ENCODE measurements around the gene SMYD3.

Gene SMYD3

DNA sequence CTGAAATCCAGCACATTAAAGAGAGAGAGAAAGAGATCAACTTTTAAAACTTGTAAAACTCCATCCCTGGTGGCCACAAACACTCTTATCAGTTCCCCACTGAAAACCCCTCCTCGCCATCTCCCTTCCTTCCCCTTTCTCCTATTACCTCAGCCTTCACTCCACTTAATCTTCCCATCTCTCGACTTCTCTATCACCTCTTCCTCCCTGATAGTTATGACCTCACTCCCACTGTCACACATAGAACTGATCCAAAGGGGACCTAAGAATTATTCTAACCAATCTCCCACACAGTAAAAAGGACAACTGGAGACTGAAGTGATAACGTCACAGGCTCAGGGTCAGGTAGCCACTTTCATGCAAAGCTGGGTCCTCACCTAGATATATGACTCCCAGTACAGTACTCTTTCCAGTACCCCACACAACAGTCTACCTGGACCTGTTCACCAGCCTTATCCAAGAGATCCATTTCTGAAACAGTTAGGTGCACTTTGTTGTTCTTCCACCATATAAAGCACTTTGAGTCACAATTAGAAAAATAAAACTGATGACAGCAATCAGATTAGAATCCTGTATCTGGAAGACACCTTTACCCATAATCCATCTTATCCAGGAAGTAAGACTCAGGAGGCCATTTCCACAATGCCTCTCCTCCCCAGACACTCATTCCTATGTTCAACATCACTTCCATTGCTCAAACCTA is 324.8 kb downstream of the SMYD3 start:
- in situ Hi-C loops (cut with MboI; ENCODE audit: low sequenced_read_pairs), result no loop called here

GRCh38 chr1:246181241-246181640 is 325.8 kb downstream of the SMYD3 start:
- in situ Hi-C loops (cut with MboI; ENCODE audit: low sequenced_read_pairs), result no loop called here

- in situ Hi-C loops (cut with MboI; ENCODE audit: low sequenced_read_pairs), result no loop called here
These were observed 327.7 kb downstream of the SMYD3 start for GRCh38 chr1:246179401-246179800.

DNA sequence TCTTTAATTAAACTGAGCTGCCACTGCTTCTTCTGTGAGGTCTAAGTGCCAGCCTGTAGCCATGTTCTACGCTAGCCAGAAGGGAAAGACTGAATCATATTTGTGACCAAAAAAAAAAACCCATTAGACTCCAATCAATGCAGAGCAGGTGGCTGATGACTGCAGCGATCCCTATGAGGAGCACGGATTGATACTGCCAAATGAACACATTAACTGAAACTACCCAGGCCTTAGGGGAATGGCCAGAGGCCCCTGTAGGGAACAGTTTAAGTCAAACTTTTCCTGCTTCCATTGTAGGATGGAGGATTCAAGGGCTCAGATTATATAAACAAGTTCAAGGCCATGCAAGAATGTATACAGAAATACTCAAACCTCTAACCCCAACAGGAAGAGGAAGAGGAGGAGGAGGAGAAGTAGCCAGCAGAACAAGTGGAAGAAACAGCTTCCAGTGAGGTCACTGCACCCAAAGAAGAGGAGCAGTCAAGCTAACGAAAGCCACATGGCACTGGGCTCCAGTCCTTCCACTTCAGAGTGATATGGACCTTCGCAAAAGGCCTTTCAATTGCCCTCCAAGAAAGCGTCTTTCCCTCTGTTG is 328.3 kb downstream of the SMYD3 start:
- in situ Hi-C loops (cut with MboI; ENCODE audit: low sequenced_read_pairs), result no loop called here

GRCh38 chr1:246176126-246177024 is 330.7 kb downstream of the SMYD3 start:
- in situ Hi-C loops (cut with MboI; ENCODE audit: low sequenced_read_pairs), result no loop called here

DNA sequence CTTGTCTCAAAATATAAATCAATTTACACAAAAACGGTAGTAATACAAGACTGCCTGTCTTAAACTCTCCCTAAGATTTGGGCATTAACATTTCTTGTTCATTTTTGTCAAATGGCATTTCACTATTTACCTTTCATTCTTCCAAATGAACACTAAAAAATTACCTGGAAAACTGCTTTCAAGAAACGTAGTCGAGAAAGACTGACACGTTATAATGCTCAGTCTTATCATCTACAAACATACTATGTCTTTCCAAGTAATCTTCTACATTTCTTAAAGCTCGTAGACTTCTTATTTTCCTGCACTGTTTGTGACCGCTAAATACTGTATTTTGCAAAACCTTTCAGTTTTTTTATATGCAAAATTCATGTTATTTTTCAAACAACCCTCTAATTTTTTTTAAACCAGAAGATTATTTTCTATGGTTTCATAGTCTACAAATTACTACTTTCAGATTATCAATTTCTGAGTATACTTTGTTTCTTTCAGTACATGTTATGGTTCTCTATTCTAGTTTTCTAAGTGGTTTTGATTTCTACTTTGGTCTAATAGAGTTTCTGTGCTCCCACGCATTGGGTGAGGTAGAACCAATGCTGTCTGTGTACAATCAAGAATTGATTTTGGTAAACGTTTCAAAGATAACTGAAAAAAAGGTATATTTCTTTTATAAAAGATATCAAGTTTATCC is 336.4 kb downstream of the SMYD3 start:
- in situ Hi-C loops (cut with MboI; ENCODE audit: low sequenced_read_pairs), result no loop called here

DNA sequence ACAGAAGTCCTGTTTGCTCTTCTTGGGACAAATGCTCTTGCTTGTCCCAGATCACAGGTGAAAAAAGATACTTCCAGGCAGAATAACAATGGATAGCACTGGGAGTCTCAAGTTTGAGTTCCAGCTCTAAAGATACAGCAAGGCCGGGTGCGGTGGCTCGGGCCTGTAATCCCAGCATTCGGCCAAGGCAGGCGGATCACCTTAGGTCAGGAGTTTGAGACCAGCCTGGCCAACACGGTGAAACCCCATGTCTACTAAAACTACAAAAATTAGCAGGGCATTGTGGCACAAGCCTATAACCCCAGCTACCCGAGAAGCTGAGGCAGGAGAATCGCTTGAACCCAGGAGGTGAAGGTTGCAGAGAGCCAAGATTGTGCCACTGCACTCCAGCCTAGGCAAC is 337.6 kb downstream of the SMYD3 start:
- in situ Hi-C loops (cut with MboI; ENCODE audit: low sequenced_read_pairs), result no loop called here

DNA sequence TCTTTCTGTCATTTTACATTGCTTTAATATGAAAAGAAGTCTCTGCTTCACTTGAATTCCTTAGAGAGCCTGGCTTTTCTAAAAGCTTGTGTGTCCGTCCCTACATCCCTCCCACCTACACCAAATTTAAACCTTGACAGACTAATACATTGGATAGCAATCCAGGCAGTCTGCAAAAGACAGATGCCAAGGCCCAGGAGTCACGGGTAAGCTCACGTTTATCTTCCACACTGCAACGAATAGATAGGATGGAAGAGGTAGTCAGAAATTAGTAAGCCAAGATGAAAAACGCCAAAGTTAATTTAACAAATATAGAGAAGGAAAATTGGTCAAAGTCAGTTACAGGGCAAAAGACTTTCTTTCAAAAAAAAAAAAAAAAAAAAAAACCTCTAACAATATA is 338.1 kb downstream of the SMYD3 start:
- in situ Hi-C loops (cut with MboI; ENCODE audit: low sequenced_read_pairs), result no loop called here

DNA sequence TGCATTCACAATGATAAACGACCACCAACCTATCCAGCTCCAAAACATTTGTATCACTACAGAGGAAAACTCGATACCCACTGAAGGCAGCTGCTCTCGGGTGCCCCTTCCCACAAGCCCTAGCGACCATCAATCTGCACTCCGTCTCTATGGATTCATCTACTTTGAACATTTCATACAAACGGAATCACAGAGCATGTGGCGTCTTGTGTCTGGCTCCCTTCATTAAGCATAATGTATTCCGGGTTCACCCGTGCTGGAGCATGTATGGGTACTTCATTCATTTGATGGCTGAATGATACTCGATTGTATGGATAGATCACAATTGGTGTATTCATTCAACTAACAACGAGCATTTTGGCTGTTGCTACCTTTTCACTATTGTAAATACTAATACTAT is 340.2 kb downstream of the SMYD3 start:
- in situ Hi-C loops (cut with MboI; ENCODE audit: low sequenced_read_pairs), result no loop called here

DNA sequence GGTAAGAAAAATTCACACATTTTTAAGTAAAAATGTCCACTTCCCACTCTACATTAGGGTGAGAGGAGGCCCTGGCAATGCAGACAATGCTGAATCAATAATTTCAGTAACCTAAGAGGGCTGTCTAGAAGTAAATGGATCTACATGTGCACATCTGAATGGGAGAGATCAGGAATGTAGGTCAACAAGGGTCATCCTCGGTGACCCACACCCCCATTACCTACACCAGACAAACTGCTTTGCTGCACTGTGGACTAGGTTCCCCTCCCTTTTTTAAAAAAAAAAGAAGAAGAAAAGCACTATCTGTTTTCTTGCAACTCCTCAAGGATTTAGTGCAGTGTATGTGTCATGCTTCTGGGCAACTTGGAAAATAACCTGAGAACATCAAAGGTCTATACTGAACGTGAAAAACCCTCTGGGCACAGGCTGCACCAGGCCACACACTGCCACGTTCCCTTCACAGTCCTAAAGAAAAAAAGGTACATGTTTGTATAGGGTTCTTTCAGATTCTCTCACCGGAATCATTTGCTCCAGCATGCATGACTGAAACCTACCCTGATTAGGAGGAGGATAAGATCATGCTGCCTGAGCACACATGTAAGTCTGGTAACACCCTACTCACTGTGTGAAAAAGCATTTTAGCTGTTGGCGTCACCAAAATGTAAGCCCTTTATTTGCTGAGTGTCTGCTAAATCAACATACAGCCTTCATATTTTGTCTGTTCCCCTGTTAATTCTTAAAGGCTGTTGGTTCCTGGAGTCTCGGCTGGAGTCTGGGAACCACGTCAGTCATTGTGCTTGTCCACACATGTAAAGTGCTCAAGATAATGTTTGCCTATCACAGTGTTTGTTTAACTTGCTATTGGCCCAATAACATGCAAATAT is 341.0 kb downstream of the SMYD3 start:
- in situ Hi-C loops (cut with MboI; ENCODE audit: low sequenced_read_pairs), result no loop called here

- in situ Hi-C loops (cut with MboI; ENCODE audit: low sequenced_read_pairs), result no loop called here
These were observed 342.3 kb downstream of the SMYD3 start for GRCh38 chr1:246164764-246165163.

GRCh38 chr1:246162560-246162959 is 344.5 kb downstream of the SMYD3 start:
- in situ Hi-C loops (cut with MboI; ENCODE audit: low sequenced_read_pairs), result no loop called here

- in situ Hi-C loops (cut with MboI; ENCODE audit: low sequenced_read_pairs), result no loop called here
These were observed 345.5 kb downstream of the SMYD3 start for GRCh38 chr1:246161626-246162025.

DNA sequence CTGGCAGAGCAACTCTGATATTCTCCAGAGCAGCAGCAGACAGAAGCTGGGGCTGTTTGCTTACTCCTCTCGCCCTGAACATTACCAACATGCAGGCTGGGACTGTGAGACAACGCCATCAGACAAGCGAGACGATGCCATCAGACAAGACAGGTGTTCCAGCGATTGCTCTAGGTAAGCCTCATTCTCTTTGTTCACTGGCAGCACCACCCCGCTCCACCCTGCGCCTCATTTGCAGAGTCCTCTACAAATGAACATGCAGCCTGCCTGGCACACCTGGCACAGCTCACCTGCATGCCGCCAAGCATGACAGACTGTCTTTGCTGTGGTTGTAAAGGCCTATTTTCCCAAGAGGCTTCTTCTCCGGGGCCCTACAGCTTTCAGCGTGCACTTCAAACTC is 346.2 kb downstream of the SMYD3 start:
- in situ Hi-C loops (cut with MboI; ENCODE audit: low sequenced_read_pairs), result no loop called here

DNA sequence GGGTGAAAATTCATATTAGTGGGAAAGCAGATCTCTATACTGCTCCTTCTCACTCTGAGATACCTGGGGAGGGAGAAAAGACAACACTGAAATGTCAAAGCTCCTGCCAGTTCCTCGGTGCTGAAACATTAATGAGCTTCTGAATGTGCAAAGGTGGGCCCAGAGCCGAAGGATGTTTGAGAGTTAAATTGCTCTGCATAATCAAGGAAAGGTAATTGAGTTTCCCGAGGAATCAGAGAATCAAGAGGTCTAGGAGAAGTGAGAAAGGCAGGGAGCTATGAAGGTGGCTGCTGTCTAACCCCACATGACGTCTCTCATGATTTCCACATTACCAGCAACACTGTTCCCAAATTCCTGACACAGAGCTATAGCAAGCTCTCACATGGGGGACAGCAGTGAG is 346.7 kb downstream of the SMYD3 start:
- in situ Hi-C loops (cut with MboI; ENCODE audit: low sequenced_read_pairs), result no loop called here

GRCh38 chr1:246159279-246160227 is 347.5 kb downstream of the SMYD3 start:
- in situ Hi-C loops (cut with MboI; ENCODE audit: low sequenced_read_pairs), result no loop called here

DNA sequence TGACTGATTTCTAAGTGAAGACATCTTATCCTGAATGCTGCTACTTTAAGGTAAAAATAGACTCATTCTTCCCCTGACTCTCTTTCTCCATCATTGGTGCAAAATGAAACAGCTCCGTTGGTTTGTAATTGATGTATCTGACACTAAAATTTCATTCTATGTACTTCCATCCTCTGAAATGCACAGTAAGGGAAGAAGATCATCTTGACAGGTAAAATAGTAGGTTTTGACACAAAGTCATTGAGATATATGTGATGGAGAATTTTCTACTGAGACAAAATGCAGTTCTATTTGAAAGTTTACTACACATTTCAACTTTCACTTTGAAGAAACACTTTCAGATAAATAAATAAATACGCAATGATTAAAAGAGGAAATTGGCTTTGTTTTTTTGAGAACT is 348.9 kb downstream of the SMYD3 start:
- in situ Hi-C loops (cut with MboI; ENCODE audit: low sequenced_read_pairs), result no loop called here

DNA sequence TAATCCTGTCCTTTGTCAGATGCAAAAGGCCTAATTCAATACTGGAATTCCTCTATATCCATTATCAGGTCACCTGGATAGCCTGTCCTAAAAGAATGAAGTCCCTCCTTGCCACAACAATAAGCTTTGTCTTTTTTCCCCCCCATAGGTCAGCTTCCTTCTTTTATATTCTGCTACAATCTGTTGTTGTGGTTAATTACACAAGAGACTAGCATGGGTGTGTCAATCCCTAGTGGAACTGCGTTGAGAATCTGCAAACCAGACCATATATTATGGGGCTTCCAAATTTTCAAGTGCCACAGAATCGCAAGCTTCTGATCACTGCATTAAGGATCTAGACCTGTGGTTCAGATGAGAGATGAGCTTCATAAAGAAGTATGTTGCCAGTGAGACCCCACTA is 349.6 kb downstream of the SMYD3 start:
- in situ Hi-C loops (cut with MboI; ENCODE audit: low sequenced_read_pairs), result no loop called here

DNA sequence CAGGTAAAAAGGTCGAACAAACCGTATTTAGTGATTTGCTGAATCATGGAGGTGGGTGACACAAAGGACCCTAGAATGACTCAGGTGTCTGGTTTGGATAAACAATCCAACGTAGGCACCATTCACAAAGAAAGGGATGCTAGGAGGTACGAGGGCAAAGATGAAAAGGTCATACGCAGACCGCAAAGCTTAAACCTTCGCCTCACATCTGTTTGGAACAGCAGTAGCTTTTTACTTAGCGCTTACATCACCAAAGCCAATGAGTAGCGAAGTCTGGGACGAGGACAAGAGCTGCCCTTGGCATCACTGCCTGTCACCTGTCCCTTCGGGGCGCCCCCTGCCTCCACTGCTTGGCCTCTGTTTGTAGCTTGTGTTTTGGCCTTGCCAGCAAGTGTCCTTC is 350.2 kb downstream of the SMYD3 start:
- in situ Hi-C loops (cut with MboI; ENCODE audit: low sequenced_read_pairs), result no loop called here

Measured in hTERT RPE-1 (cell line).